Loucy (cell line): ENCODE measurements around the gene CASZ1.

Experiments
- EZH2phosphoT487 ChIP-seq: fragments of 200-600 bp; IDR thresholded peaks from 2 replicates; pipeline ENCODE4 v1.6.1; 2018; ENCODE audit warnings: antibody characterized with exemption, mild to moderate bottlenecking, moderate library complexity, borderline replicate concordance
- TF ChIP-seq, protein P1 (sequence below): fragments of 200-600 bp; sonication (generic); conservative IDR thresholded peaks from 2 replicates; pipeline ENCODE4 v1.5.1; 2014; ENCODE audit warnings: mild to moderate bottlenecking, antibody characterized with exemption, low read length

DNA sequence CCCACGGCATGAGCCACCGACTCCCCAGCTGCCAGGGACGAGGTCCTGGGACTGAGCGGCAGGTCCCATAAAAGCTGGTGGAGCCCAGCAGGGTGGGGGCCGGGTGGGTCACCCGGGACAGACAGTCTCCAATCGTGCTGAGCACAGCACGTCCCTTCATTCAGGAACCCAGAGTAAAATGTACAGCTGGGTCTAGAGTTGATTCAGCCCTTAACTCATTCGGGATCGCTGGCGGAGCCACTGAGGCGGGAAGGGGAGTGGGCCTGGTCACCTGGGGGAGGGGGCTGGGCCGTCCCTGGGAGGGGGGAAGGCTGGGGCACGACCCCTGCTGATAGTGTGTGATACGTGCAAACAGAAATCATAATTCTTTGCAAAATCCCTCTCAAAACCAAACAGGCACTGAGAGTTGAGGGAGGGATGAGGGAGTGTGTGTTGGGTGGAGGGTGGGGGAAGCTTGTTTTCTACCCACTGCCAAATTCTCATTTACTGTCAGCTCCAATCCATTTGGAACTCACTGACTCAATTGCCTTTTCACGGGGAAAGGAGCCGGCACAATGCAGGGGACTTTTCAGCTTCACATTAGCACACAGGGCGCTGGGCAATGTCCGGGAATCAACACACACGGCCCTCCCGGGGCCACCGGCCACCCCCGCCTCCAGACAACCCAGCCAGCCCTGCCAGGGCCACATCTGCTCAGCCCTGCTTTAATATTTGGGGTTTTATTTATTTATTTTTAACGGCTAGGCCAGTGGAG lies 13.8 kb downstream of the CASZ1 start:
- TF ChIP-seq, protein P1, sequence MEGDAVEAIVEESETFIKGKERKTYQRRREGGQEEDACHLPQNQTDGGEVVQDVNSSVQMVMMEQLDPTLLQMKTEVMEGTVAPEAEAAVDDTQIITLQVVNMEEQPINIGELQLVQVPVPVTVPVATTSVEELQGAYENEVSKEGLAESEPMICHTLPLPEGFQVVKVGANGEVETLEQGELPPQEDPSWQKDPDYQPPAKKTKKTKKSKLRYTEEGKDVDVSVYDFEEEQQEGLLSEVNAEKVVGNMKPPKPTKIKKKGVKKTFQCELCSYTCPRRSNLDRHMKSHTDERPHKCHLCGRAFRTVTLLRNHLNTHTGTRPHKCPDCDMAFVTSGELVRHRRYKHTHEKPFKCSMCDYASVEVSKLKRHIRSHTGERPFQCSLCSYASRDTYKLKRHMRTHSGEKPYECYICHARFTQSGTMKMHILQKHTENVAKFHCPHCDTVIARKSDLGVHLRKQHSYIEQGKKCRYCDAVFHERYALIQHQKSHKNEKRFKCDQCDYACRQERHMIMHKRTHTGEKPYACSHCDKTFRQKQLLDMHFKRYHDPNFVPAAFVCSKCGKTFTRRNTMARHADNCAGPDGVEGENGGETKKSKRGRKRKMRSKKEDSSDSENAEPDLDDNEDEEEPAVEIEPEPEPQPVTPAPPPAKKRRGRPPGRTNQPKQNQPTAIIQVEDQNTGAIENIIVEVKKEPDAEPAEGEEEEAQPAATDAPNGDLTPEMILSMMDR = no peak
- no peak for TF ChIP-seq EZH2phosphoT487
